Lower leg skin (tissue), 4 donors: ENCODE measurements around the gene ATP6V0D1. TPM values are rescaled to one million over a fixed set of nuclear protein-coding genes. Genes with fewer than 3 reads are reported as not detected.

ENCODE experiments used
- DNase-seq, 2 donors: peaks; one replicate each; pipeline ENCODE4 v3.0.0-alpha.2; 2019; ENCODE audit warnings: low spot score in 2 of 2
- H3K4me3 ChIP-seq: fragments of 200-600 bp; sonication (generic); 2 replicates; pipeline ENCODE4 v1.5.1; 2017; ENCODE audit warnings: mild to moderate bottlenecking, low read depth; ENCODE audit not compliant: poor library complexity, severe bottlenecking
- POLR2A ChIP-seq, 2 donors: fragments of 450-650 bp; IDR thresholded peaks; one replicate each; pipeline ENCODE4 v1.6.1; 2016 to 2017; ENCODE audit warnings: antibody characterized with exemption in 2 of 2, mild to moderate bottlenecking in 1 of 2, moderate library complexity in 1 of 2
- WGBS, 2 donors: methylation state at CpG; one replicate each; pipeline ENCODE4 v1.1.5; 2018; 5-methylcytosine and 5-hydroxymethylcytosine counted together
- intact Hi-C: fragments of 100-400 bp; cut with DNase I; formaldehyde crosslinking; loops from one replicate; pipeline ENCODE4 v1.15.0; 2023; ENCODE audit warnings: low total_unique reads
- total RNA-seq, 4 donors: library from RNA; depleted of rRNA; stranded (reverse); fragments of >200 nt; gene quantifications; one replicate each; pipeline ENCODE4 v1.1.0, GENCODE V29; 2016
- TF ChIP-seq, protein P1 (sequence below), 3 donors: fragments of 450-650 bp; IDR thresholded peaks; one replicate each; pipeline ENCODE4 v1.5.1; 2016; ENCODE audit warnings: antibody characterized with exemption in 3 of 3, mild to moderate bottlenecking in 3 of 3, moderate library complexity in 2 of 3

The ATP6V0D1 gene
- total RNA-seq, 4 donors from 2014 or later: 114 to 141 (median 131) TPM

DNA sequence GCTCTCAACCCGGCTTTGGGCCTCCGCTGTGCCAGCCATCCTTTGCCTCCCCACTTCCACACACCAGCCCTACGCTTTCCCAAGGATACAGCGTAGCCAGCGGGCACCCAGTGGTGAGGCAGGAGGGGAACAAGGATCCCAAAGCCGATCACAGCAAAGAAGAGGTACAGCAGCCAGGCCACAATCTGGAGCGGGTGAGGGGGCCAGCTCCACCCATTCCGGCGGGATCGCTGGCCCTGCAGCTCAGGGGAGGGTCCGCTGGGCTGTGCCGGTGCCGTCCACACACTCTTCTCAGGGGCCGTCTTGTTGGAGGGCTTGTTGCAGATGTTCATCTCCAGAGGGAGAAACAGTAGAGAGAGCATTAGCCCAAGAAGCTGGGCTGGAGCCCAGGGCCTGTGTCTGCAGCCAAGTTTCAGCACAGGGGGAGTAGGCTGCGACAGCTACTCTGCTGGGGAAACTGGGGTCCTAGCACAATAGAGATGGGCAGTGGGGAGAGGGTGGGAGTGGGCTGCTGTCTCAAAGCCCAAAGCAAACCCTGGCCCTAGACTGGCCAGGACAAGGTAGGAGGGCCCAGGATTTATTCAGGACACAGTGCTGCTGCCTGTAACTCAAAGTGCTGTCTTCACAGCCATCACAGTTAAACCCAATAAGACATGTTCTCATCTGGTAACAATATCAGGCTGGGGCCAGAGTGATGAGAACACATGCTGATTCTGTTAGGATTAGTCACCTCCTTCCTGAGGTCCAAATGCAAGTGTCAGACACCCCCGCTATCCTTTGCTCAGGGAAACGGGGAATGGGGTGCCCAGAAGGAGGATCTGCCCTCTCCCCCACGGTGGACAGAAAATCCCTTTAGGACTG, 74.6 kb downstream of the ATP6V0D1 start:
- peak in 1 of 2 donors; percentile 93 for DNase-seq
- TF ChIP-seq, protein P1, sequence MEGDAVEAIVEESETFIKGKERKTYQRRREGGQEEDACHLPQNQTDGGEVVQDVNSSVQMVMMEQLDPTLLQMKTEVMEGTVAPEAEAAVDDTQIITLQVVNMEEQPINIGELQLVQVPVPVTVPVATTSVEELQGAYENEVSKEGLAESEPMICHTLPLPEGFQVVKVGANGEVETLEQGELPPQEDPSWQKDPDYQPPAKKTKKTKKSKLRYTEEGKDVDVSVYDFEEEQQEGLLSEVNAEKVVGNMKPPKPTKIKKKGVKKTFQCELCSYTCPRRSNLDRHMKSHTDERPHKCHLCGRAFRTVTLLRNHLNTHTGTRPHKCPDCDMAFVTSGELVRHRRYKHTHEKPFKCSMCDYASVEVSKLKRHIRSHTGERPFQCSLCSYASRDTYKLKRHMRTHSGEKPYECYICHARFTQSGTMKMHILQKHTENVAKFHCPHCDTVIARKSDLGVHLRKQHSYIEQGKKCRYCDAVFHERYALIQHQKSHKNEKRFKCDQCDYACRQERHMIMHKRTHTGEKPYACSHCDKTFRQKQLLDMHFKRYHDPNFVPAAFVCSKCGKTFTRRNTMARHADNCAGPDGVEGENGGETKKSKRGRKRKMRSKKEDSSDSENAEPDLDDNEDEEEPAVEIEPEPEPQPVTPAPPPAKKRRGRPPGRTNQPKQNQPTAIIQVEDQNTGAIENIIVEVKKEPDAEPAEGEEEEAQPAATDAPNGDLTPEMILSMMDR (IDR thresholded peaks at IDR 0.05): no peak
- WGBS, 2 donors: 37 to 38% methylated on average over 17 to 18 of the region's 18 CpGs
- no peak overlapping the region for H3K4me3 ChIP-seq
- intact Hi-C loops: no loop called here

DNA sequence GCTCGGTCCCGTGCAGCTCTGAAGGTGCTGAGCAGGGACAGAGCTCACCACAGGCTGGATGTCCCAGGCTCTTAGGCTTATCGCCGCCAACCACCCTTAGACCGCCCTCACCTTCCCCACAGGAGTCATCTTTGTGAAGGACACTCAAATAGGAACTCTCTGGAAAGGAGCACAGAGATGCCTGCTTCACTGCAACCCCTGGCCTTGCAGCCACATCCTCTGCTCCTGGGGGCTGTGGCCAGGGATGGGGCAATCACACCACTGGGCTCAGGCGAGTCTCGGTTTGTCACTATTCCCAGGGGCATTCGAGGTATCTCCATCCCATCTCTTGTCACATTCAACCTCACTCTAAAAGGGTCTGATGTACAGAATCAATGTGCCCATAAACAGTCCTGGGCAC, 75.6 kb downstream of the ATP6V0D1 start:
- intact Hi-C loops: no loop called here
- WGBS, 2 donors: 61 to 67% methylated on average over 8 of the region's 8 CpGs

DNA sequence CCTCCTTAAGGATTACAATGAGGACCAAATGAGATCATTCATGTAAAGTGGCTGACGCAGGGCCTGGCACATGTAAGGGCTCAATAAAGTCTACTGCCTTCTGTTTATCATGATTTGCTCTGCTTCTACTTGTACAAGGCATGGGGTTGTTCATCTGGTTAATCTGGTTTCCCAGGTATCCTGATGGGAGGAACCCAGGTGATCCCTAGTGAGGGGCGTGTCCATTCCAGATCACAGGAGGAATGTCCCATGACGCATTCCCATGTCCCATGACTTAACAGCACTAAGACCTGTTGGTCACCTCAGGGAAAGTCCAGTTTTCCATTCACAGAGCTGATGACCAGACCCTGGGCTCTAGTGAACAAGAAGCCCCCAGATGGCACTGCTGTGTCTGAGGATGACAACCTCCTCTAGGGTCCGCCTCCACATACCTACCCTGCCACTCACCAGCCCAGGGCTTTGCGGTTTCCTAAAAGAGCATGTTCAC, 76.2 kb downstream of the ATP6V0D1 start:
- DNase-seq: peak in 1 of 2 donors; percentile 84
- TF ChIP-seq, protein P1 (IDR thresholded peaks at IDR 0.05): no peak
- TF ChIP-seq POLR2A (IDR thresholded peaks at IDR 0.05): no peak
- 65 to 75% methylated on average over 5 of the region's 5 CpGs for WGBS, 2 donors
- intact Hi-C loops: no loop called here
- no peak overlapping the region for H3K4me3 ChIP-seq

More for the DNA sequence above, 75.6 kb downstream of the ATP6V0D1 start:
- H3K4me3 ChIP-seq: no peak overlapping the region
- DNase-seq: no peak
- TF ChIP-seq, protein P1 (IDR thresholded peaks at IDR 0.05): no peak
- TF ChIP-seq POLR2A (IDR thresholded peaks at IDR 0.05): no peak

DNA sequence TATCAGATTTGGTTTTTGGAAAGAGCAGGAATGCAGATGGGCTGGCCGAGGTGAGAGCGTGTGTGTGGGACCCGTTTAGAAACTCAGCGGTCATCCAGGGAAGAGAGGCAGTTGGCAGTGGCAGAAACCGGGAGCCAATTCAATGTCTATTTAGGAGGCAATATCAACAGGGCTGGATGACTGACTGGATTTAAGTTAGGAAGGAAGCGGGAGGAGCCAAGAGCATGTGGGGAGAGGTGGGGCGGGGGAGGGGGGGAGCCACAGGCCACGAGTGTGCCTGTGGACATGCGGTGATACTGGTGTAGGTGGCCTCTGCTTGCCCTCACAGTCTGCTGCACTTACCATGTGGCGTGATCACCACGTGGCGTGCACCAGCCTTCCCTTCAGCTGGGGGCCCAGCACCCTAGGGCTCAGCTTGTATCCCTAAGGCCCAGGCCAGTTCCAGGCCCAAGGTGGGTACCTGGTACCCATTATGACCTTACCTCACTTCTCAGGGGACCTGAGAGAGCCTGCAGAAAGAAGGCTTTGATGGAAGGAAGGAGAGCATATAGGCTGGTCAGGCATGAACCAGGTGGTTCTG, 76.9 kb downstream of the ATP6V0D1 start:
- peak in 1 of 2 donors; percentile 83 for DNase-seq
- 46 to 49% methylated on average over 11 of the region's 12 CpGs for WGBS, 2 donors
- TF ChIP-seq POLR2A (IDR thresholded peaks at IDR 0.05): no peak
- TF ChIP-seq, protein P1 (IDR thresholded peaks at IDR 0.05): no peak
- intact Hi-C loops: no loop called here
- H3K4me3 ChIP-seq: no peak overlapping the region

DNA sequence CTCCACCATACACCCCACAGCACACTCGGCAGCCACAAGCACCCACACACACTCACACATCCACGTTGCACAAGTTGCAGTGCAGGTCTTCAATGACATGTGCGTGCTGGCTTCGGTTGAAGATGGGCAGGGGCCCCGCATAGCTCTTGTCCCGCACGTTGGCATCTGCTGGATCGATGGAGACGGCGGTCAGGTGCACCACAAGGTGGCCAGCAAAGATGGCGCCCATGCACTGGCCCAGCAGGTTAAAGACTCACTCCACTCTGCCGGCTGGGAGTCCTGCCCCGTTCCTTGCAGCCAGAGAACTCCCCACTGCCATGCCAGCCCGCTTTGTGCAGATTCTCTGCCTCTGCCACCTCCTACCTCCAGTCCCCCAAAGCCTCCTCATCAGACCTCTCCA, 80.1 kb downstream of the ATP6V0D1 start:
- TF ChIP-seq, protein P1 (IDR thresholded peaks at IDR 0.05): no peak
- intact Hi-C loops: no loop called here
- DNase-seq: no peak
- WGBS, 2 donors: 89 to 97% methylated on average over 13 to 14 of the region's 14 CpGs
- H3K4me3 ChIP-seq: no peak overlapping the region
